Heart left ventricle (tissue), 13 donors: ENCODE measurements around the gene KISS1R.

Experiments
- CTCF ChIP-seq, 12 donors: fragments of 200-600 bp; sonication (generic) in 4 of 12; IDR thresholded peaks; one replicate each; pipeline versions ENCODE4 v1.5.0 to v1.8.0; 2018 to 2022; ENCODE audit warnings: antibody characterized with exemption in 12 of 12, mild to moderate bottlenecking in 5 of 12
- POLR2A ChIP-seq, 2 donors: fragments of 450-650 bp; IDR thresholded peaks; one replicate each; pipeline ENCODE4 v1.6.1; 2017; ENCODE audit warnings: antibody characterized with exemption in 2 of 2, mild to moderate bottlenecking in 2 of 2, moderate library complexity in 2 of 2
- donor health status: ischemic (EF 13 %, LVEDD 7.1; RV severe dilation, severe dysfunction).
- donor health status: DM: no; HTN: yes; CAD: no.
- donor health status: DM: no; HTN: no; CAD: no.
- donor health status: ischemic (EF 25% LVEDD 6.9; RV normal size, moderate dysfunction).
- donor health status: ischemic (EF 25% LVEDD 5.7; RV mildly dilated, moderate dysfunction).
- donor health status: ischemic (EF 35%, LVEDD 5.7; RV mildly dilated, moderate dysfunction).
- donor health status: nonischemic (EF 11% LVEDD 7.7; RV severe dilation, severe dysfunction).
- donor health status: DM: yes; HTN: yes; CAD: no.
- donor health status: PGD.
- donor health status: ischemic (EF 29% LVEDD 5.4; RV normal size, mild dysfunction).
- donor health status: nonischemic (EF 23%, LVEDD 6.1; RV moderate dilation, normal function).

- TF ChIP-seq CTCF (IDR thresholded peaks at IDR 0.05) (no peak), POLR2A (IDR thresholded peaks at IDR 0.05) (no peak)
These were observed 29.5 kb upstream of the KISS1R start for GRCh38 chr19:887599-887998.
